Umbilical cord (tissue), 2 donors: ENCODE data around the gene RBBP4. TPM values are rescaled to one million over a fixed set of nuclear protein-coding genes. Genes with fewer than 3 reads are reported as not detected.

ENCODE experiments used
- DNase-seq: peaks from one replicate; pipeline ENCODE4 v3.0.0-alpha.2; 2015; ENCODE audit warnings: low spot score
- total RNA-seq: library from RNA; depleted of rRNA; stranded (reverse); fragments of >200 nt; gene quantifications from one replicate; pipeline ENCODE4 v1.2.3, GENCODE V29; 2014; ENCODE audit warnings: low replicate concordance; ENCODE audit not compliant: insufficient read depth

The RBBP4 gene
- total RNA-seq, 1 donor from 2014 or later = 53.2 TPM

DNA sequence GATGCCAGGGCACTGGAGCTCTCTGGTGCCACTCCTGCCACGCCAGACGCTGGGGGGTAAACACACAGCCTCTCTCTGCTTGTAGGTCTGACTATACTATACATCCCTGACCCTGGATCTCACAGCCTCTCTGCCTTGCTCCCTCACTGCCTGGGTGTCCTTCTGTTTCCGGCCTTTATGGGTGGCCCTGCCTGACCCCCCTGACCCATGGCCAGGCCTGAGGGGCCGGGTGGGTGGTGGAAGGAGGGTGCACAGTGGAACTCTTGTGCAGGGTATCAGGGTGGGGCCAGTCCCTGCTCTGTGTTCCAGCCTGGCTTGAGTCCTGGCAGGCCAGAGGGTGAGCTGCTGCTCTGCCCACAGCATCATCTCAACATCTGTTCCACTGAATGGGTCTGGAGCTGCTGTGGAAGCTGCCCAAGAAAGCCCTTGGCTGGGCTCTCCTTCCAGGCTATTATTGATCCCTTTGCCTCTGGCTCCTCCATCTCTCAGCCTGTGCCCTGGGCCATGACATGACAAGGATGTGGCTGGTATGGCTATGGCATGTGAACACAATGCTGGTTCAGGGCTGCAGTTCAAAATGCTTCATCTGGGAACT is 68.8 kb downstream of the RBBP4 start:
- no peak for DNase-seq

DNA sequence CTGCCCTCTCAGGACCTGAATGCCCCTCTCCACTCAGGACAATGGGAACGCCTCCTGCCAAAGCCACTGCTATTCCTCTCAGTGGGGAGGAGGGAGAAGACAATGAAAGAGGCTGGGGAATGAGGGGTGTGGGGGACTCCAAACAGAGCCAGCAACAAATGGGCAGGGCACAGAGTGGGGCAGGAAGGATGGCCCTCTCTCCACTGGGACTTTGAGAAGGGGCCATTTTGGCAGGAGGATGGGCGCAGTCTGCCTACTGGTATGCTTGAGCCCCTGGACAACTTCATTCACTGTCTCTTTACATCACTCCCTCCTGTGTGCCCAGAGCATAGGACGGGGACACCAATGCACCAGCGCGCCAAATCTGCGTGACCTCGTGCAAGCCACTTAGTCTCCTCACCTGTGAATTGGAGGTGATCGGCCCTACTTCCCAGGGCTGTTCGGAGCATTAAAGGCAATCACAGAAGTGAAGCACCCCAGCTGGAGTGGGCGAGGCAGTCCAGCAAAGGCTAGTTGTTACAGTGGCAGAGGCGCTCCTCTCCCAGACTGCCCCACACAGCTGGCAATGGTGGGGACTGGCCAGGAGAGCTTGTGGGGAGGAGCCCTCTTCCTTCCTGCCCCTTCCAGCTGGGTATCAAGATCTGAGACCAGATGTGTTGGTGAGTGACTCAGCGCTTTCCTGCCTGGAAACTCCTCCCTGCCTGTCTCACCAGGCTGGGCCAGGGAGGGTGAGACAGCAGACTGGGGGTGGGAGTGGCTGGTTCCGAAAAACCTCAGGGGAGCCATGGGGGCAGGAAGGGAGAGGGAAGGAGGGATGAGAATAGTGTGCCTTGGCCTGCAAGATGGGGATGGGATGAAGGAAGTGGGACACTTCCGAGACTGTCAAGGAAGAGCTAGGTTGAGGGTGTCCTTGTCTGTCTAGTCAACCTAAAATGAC is 73.9 kb downstream of the RBBP4 start:
- DNase-seq = peak; percentile 88

DNA sequence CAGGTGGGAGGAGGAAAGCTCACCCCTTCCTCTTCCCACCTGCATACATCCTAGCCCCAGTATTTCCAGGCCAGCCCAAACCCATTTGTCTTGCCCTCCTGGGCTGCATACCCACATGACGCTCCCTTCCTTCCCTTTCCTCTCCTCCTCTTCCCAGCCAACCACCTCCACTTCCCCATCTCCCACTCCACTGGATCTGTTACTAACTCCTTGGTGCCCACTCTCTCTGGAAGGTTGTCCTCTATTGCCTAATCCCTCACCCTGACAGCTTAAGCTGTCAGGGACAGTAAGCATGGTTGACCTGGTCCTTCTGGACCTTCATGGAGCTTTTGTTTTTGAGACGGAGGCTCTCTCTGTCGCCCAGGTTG is 74.6 kb downstream of the RBBP4 start:
- DNase-seq = no peak

DNA sequence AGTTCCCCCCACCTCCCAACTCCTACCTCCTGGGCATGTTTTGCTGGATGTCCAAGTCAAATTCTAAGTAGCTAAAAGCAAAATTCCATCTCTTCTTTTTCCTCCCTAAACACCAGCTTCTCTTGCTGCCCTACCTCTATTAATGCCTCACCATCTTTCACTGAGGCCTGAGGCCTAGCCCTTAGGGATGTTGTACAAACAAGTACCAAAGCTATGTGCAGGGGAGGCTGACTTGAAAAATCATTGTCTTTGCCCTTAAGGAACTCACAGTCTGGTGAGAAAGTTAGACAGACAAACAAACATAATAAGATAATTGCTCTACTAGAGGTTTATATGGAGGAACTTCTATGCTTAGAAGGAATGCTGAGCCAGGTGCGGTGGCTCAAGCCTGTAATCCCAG is 76.9 kb downstream of the RBBP4 start:
- no peak for DNase-seq

DNA sequence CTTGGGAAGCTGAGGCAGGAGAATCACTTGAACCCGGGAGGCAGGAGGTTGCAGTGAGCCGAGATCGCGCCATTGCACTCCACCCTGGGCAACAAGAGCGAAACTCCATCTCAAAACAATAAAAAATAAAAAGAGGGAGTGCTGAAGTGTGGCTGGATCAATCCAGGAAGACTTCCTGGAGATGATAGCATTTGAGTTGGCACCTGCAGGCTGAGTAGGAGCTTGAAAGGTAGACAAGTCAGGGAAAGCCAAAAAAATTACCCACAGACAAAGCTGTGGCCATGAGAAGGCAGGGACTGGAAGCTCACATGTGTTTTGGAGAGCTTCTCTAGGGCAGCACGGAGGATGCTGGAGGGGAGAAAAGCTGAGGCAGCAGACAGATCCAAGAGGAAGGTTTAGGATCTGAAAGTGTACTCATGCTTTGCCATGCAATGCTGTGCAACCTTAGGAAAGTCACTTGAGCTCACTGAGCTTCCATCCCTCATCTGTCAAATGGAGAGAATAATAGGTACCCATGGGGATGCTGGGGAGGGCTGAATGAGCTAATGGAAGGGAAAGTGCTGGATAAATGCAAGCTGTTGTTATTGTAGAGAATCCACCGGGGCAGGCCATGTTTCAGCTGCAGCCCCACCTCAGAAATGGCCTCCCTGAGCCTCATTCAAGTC is 77.5 kb downstream of the RBBP4 start:
- no peak for DNase-seq

DNA sequence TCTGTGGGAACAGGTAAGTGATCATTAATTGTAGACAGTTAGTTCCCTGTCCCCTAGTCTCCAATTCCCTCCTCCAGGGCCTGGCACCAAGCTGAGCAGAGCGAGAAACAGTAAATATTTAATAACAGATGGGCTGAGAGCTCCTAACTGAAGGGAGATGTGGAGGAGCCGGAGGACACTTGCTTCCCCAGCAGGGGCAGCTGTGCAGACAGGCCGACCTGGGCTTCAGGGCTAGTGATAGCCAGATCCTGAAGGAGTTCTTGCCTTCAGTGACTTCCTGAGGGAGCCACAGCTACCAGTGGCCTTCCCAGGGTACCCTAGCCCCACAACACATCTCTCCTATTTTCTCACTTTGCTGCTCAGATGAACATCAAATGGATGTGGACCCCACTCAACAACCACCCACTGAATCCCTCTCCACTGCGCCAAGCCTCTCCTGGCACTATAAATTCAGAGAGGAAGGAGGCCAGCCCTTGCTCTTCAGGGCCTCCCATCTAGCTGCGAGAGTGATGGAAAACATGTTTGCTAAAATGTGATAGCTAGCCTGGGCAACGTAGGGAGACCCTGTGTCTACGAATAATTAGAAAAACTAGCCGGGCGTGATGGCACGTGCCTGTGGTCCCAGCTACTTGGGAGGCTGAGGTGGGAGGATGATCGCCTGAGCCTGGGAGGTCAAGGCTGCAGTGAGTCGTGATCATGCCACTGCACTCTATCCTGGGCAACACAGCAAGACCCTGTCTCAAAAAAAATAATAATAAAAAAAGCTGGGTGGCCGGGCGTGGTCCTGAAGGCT is 78.4 kb downstream of the RBBP4 start:
- no peak for DNase-seq

DNA sequence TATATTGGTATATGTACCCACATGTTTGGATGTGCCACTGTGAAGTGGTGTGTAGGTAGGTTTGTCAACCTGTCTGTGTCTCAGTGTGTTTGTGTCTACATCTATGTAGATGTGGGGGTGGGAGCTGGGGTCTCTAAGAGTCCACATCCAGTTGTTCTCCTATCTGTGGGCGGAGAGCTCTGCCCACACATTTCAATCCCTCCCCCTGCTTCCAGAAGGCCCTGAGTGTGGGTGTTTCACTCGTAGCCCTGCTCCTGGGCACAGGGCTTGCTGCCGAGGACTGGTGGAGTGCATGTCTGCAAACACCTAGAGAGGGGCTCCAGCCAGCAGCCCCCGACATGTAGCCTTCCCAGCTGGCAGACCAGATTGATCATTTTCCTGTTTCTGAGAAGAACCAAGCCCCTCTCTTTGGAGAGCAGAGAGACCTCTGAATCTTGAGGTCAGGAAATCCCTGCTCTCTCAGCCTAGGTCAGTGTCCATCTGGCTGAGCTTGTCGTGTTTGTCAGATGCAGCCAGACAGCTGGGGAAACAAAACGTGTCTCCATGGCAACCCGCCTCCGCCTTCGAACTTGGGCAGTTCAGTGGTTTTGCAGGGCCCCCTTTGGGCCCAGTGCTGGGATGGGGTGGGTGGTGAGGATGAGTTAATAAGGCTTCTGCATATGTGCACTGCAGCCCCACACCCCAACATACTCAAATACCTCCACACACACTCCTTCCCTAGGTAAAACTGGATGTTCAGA is 82.7 kb downstream of the RBBP4 start:
- no peak for DNase-seq

Other genes with a start within 250 kb of the RBBP4 start
- 2.6 TPM for gene ZBTB8B, start 186.1 kb upstream of the RBBP4 start, total RNA-seq
- 16.1 TPM for gene ZBTB8A, start 111.8 kb upstream of the RBBP4 start, total RNA-seq
- gene ZBTB8OS, start 658 bp upstream of the RBBP4 start, total RNA-seq = 20.0 TPM
- gene SYNC, start 51.6 kb downstream of the RBBP4 start, total RNA-seq = 30.3 TPM
- gene YARS1, start 166.2 kb downstream of the RBBP4 start, total RNA-seq = 71.3 TPM
- 32.0 TPM for gene S100PBP, start 166.4 kb downstream of the RBBP4 start, total RNA-seq
- 11.3 TPM for gene FNDC5, start 219.7 kb downstream of the RBBP4 start, total RNA-seq
- 1.7 TPM for gene HPCA, start 235.3 kb downstream of the RBBP4 start, total RNA-seq